GM19438 (cell line): ENCODE data around the gene MICAL2.

ENCODE experiments used
- ATAC-seq: cut with Tn5 transposase; IDR thresholded peaks from one replicate; pipeline ENCODE4 v1.9.1; 2021; ENCODE audit warnings: low read depth; ENCODE audit not compliant: unreplicated experiment

The MICAL2 gene

DNA sequence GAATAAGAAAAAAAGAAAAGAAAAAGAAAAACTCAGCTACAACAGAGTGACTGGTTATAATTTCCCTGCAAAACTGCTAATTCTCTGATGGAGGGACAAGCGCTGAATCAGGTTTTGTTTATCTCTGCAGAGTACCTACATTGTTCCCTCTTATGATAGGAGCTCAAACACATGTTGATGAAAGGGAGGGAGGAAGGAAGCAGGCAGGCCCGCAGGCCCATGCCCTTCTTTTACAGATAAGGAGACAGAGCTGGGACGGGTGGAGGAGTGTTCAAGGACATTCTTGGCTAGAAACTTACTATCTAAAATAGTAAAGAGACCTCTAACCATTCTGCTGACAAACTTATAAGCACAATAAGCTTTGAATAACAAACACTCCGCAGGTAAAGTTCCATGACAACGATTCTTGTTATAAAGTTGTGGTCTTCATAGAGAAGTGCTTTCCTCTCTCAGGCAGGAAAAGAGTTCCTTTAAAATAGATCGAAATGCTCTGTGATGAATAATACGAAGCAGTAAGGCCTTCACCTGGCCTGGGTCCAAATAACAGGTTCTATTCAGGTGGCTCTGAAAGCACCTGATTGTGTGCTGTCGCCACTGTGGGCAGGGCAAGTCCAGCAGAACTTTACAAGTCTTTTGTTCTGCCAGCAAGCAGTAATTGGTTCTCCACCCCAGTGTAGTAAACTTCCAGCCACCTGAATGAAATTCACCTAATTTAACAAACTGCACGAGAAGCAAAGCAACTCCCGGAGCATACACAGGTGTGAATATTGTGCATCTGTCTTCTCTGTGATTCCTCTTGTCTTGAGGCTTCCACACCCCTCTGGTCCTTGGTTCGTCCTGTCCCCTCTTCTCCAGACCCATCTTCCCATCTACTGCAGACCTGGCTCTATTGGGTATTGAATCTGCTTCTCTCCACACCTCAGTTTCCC lies 15.3 kb upstream of the MICAL2 start:
- ATAC-seq, result no peak

DNA sequence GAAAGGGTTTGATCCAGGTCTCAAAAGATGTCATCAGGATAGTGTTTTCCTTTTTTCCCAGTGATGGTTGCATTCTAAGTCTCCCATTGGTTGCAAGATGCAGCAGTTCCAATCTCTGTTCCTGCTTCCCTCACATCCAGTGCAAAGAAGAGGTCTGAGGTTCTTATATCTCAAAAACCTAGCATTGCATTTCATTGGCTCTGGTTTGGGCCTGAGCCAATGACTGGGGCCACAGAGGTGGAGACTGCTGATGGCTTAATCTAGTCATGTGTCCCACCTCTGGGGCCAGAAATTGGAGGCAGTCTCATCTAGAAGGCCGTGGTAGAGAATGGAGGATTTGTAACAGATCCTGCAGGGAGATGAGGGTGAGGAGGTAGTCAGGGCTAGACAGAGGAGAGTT lies 13.2 kb upstream of the MICAL2 start:
- ATAC-seq, result no peak

DNA sequence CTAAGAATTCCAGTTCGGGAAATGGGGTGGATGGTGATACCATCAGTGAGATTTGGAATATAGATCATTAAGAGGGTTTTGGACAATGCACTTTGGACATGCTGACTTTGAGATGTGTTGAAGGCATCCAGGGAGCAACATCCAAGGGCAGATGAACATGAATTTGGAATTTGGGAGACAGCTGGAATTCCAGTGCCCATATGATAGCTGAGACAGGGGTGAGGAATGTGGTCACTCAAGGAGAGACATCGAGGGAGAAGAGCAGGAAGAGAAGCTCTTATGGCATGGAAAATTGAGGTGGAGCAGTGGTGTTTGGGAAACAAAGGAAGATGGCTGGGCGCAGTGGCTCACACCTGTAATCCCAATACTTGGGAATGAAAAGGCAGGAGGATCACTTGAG lies 11.8 kb upstream of the MICAL2 start:
- no peak for ATAC-seq

DNA sequence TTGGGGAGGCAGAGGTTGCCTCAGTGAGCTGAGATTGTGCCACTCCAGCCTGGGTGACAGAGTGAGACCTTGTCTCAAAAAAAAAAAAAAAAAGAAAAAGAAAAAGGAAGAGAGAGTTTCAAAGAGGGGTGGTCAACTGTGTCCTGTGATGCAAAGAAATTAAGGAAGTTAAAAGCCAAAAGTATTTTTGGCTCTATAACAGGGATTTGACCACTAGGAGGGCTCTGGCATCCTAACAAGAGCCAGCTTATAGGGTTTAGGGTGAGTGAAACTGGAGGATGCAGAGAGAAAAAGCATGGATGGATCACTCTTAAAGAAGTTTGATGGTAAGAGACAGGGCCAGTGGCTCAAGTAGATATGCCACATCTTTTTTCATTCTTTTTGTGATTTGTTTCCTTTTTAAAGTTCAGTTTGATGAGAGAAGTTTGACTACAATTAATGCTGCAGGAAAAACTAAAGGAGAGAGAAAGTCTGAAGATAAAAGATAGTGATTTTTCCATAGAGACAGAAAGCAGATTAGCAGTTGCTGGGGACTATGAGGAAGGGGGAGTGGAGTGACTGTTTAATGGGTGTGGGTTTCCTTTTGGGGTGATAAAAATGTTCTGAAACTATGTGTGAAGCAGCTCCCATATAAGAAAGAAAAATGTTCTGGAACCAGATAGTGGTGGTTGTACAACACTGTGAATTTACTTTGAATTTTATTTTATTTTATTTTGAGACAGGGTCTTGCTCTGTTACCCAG lies 11.1 kb upstream of the MICAL2 start:
- no peak for ATAC-seq

DNA sequence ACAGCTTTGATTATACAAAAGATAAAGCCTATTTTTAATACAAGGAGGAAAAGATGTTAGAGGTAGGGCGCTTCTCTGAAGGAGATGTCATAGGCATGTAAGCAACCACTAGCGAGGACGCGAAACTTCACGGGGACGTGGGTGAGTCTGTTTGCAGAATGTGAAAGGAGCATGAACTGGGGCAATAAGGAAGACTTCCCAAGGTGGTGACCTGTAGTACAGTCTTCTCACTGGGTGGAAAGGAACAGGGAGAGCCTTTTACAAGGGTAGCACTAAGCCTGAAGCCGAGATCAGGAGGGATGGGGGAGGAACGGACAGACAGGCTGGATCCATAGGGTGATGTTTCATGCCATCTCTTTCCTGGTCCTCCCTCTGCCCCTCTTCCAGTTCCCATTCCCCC lies 10.0 kb upstream of the MICAL2 start:
- ATAC-seq, result no peak

DNA sequence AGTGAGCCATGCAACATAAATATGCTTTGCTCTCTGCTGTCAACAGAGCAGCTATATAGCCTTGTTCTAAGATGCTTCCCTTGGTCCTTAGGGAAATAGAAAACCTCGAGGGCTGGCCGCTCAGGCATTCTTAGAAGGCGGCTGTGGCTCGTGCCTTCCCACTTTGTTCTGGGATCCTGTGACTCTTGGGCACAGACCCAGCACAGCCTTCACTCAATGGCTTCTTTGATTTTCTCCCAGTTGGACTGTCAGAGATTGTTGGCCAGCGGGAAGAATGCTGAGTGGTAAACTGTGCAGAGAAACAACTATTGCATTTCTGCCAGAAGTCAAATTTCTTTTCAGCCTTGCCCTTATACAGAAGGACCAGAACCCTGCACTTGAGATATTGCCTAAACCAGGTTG lies 9.5 kb upstream of the MICAL2 start:
- ATAC-seq, result no peak

DNA sequence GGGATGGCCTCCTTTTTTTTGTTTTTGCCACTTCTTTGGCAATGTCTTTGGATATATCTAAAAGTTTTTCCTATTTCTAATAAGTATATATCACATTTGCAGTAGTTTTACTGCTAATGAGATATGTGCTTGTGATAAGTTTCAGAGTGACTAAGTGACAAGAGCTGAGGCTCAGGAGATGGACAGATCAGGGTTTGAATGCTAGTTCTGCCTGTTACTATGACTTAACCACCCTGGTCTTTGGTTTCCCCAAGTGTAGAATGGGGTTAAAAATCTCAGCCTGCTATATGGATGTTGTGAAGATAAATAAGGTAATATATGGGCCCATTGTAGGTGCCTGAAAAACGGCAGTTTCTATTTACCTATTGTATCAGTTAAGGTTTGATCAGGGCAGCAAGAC lies 9.1 kb upstream of the MICAL2 start:
- no peak for ATAC-seq

DNA sequence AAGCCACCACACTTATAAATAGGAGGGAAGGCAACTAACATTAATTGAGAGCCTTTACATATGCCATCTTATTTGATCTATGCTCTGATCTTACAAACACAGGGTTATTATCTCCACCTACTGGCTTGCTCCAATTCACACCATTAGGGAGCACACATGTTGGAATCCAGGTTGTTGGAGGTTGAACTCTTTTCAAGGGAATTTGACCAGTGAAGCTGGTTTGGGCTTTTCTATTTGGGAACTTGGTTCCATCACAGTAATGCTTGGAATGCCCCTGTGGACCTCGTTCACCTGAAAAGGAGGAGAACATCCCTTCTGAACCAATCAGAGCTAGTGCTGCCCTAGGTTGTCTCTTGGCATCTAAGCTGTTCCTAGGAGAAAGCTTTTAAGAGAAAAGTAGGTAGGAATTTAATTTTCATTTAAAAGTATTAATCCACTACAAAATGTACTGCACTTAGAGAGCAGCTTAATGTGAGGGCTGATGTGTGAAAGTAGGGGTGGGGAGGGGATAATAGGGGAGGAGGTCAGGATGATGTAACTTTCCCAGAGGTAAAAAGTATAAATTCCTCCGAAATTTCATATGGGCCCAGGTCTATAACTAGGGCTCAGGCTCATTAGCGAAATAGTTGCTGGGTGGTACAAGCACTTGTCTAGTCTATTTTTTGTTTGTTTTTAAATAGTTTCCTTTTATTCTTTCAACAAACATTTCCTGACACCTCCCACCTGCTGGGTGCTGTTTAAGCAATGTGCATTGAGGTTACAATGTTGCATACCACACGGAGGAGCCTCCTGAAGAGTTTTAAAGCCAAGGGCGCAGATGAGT lies 7.6 kb upstream of the MICAL2 start:
- ATAC-seq, result no peak

DNA sequence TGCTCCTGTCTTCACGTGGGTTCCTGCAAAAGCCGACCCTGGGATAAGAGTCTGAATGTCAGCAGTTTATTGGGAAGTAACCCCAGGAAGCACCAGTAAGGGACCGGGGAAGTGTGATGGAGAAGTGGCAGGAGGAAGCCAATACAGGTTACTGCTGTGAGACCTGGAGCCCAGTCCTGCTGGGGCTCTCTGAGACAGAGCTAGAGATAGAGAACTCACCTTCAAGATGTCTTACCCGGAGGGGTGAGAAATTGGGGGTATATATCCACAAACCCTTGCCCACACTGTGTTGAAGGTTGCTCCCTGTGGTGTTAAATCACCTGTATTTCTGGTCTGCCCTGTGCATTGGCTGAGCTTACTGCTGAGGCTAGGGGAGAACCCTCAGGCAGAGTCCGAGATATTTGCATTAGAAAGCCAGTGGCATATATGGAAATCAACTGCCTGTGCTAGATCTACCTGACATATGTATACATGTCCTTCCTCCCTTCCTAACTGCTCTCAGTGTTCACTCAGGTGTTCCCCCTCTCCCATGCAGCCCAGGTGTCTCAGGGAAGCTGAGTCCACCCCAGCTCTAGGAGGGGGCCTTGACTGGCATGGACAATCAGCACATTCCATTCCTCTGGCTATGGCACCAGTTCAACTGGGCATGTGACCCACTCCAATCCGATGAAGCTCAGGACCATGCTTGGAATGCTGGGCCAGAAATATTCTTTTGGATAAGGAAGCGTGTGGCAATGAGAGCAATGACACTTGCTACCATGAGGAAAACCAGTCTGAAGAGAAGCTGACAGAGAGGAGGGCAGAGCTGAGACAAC lies 6.8 kb upstream of the MICAL2 start:
- no peak for ATAC-seq

DNA sequence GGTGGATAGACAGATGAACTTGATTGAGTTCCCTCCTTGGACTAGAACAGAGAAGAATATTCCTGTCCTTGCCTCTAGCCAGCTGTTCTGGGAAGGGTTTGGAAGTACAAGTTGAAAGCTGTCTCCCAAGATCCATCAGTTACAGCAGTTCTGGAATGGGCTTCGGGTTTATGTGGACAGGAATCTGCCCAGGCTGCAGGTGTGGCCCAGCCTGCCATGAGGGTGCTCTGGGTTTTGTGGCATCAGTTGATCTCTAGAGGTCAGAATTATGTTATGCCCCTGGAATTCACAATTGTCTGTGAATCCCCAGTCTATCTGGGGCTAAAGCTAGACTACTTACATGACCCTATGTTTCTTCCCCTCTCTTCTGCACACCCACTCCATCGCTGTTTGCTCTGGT lies 4.9 kb upstream of the MICAL2 start:
- no peak for ATAC-seq

DNA sequence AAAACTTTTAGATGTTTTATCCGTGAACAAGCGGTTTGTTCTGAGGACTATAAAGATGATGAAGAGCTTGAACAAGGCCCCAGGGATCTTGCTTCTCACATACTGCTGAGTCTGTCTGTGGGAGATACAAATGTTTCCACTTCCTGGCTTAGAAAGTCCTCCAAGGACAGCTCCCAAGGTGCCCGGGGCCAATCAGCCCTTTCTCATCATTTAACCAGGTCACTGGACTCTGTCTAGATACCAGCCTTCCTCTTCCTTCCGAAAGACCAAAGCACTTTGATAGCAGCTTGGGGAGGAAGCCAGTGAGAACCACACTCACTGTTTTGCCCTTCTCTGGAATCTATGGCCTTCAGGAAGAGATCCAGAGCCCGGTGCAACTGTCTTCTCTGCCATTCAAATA lies 4.3 kb upstream of the MICAL2 start:
- ATAC-seq, result no peak

DNA sequence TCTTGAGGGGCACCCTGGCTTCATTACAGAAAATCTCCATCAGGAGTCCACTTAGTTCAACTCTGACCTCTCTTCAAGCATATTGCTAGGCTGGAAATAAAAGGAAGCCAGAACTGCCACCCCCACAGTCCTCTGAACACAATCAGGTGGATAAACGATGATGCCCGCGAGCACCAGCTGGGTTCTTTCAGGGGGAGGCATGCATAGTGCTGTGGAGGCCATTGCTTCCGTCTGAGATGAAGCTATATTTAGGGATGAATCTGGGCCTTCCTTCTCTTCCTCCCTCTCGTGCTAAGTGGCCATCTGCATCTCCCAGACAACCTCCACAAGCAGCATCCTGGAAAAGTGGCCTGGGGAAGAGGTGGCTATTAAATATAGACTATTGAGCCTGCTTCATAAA lies 3.9 kb upstream of the MICAL2 start:
- no peak for ATAC-seq

DNA sequence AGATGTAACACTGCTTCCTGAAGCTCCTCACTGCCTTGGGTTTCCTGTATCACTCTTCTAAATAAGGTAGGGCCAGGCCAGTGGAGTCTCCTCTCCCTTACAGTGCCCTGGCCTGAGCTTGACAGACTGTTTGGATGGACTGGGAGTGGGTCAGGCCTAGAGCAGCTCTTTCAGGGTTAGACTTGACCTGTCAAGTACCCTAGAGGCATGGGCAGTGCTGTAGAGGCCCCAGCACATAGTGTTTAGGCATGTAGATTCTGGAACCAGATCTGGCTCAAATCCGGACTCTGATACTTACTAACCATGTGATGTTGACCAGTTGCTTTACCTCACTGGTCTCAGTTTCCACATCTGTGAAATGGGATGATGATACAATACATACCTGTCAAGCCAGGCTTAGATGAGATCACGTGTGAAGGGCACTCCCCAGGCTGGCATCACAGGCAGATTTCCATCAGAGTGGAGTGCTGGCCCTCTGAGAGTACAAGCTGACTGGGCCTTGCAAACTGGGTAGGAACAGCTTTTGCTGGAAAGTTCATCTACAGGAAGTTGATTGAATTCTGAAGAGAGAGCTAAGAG lies 1.4 kb upstream of the MICAL2 start:
- ATAC-seq, result no peak

DNA sequence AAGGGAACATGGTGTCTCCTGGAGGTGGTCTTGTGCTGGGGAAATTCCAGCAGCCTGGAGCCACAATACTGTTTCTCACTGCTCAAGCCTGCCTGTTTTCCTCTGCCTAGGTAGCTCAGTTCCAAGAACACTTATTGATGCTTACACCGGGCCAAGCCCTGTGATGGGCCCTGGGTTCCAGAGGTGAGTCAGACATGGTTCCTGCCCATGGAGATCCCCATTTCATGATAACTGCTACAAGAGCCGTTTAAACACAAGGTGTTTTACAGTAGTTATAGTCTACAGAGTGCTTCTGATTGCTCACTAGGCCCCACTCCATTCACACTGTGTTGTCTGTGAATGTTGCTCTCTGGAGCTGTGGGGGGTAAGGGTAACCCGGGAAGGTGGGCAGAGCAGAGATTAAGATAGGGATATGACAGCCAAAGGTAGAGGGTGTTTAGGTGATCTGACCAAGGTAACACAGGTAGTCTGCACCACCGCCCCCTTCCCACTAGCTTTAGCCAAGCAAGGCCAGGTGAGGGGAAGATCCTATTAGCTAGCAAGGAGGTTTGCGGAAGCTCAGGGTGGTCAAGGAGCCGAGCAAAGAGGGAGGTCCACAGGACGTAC lies 696 bp upstream of the MICAL2 start:
- no peak for ATAC-seq

DNA sequence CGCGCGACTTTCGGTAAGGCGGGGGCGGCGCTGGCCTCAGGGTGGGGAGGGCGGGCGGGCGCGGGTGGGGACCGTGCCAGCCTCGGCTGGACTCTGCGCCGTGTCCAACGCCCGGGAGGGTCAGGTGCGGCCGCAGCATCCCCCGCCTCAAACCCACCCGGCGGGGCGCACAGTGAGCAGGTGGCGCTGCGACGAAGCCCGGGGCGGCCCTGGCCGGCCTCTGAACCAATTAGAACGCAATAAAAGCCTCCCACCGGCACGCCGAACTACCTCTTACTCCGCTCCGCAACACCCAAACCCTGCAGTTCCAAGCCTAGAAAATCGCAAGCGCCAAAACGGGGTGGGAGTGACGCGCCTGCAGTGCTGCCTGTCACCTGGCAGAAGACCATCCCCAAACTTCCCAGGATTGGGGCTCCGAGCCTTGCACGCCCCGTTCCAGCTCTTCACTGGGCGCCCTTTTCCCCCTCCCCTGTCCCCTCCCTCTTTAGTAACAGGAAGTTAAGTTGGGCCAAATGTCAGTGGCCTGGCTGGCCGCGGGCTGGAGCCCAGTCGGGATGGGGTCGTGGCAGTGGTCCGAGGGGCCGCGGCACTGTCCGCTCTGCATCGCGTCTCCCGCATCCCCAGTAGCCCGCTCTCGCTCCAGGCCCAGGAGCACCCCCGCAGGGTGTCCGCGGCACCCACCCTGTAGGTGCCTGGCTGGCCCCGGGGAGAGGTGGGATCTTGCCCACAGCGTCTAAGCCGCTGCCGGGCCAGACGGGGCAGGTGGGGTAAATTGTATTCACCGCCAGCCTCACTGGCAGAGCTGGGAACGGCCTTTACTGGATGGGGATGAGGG lies 541 bp downstream of the MICAL2 start:
- ATAC-seq, result peak; percentile 38

DNA sequence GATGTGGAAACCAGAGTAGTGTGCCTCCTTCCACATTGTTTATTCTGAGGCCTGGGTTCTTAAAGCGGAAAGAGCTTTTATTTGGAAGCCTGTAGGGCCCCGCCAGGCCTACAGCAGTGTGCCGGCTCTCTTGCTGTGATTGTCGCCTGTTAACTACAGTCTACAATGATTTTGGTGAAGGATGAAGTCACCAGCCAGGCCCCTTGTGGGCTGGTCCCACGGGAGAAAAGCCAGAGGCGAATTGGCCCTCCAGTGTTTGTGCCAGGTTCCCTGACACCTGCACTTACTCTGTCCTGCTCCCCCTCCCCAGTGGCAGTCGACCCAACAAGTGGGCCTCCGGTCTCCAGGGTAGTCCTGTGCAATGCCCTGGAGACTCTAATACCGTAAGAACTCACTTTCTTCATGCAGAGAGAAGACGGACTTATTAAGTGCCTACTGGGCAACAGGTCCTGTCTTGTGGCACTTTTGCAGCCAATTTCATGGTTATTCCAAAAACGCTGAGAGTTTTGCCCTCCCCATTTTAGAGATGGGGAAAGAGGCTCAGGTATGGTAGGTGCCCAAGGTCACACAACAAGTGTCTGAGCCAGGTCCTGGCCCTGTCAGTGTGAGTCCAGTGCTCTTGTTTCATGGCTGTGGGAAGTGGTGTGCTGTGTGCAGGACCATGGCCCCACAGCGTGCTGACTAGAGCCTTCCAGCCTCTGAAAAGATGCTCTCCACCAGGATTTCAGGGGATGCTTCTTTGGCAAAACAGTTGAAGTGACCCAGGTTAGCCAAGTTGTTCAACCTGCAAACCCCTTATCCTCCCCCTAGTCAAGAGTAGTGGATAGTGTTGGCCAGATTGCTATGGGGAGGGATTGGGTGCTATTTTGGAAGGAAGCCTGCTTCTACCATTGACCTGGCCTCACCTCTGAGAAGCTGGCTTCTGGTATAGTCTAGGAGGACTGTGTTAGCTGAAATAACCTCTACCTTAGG lies 1.4 kb downstream of the MICAL2 start:
- ATAC-seq, result no peak

DNA sequence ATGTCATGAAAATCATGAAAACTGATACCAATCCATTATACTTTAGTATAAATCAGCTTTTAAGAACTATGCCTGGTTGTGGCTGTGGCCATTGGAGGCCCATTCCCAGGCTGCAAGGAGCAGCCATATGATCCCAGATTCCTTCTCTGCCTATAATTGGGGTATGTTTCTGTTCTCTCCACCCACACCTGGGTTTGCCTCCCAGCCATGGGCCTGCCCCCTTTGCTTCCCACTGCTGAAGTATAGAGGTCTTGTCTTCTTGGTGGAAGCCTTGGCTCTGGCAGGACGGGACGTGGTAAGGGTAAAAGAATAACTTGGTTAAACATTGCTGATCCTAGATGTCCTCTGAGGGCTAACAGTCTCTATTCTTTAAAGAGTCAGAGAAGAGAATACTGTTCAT lies 2.4 kb downstream of the MICAL2 start:
- ATAC-seq, result no peak

DNA sequence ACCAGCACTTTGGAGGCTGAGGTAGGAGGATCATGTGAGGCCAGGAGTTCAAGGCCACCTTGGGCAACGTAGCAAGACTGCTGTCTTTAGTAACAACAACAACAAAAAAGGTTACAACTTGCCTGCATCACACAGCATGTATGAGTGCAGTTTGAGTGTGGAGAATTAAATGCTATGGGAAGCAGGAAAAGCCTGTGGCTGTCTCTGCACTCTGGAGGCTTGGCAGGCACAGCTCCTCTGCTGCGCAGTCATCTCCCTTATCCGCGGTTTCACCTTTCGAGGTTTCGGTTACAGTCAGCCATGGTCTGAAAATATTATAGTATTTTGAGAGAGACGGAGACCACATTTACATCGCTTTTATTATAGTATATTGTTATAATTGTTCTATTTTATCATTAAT lies 2.9 kb downstream of the MICAL2 start:
- ATAC-seq, result no peak
